ENCODE measurements around the gene OR2M5. TPM values are rescaled to one million over a fixed set of nuclear protein-coding genes. Genes with fewer than 3 reads are reported as not detected.

Gene OR2M5
- total RNA-seq, 2 donors from 2014 or later = not detected

- Mint-ChIP-seq H3K27ac (no peak overlapping the region), H3K4me3 (no peak overlapping the region), H3K36me3 (ENCODE audit: low read depth) (no peaks in the 10 kb centered on the region), H3K4me1 (no peaks in the 10 kb centered on the region), H3K9me3 (peaks cover 3% of the 10 kb centered on the region), H3K27me3 (peaks cover 10% of the 10 kb centered on the region)
- ATAC-seq (replicated peaks) = no peak
Measured at GRCh38 chr1:248183996-248184395, 39.0 kb downstream of the OR2M5 start.

DNA sequence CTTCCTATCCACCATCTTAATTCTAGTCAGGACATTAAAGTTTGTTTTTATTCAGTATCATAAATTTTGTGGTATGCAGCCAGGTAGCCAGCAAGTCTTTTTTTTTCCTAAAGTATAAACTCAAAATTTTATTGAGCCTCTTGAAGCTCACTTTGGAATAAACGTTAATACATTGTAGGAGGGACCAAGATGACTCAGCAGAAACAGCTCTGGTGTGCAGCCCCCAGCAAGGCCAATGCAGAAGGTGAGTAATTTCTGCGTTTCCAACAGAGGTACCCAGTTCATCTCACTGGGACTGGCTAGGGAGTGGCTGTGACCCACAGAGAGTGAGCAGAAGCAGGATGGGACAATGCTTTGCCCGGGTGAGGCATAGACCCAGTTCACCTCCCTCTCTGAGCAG, 42.4 kb downstream of the OR2M5 start:
- H3K27ac Mint-ChIP-seq = no peak overlapping the region
- peaks cover 3% of the 10 kb centered on the region for H3K9me3 Mint-ChIP-seq
- no peak for ATAC-seq (replicated peaks)
- no peak overlapping the region for H3K4me3 Mint-ChIP-seq
- H3K27me3 Mint-ChIP-seq = peaks cover 11% of the 10 kb centered on the region
- no peaks in the 10 kb centered on the region for H3K36me3 Mint-ChIP-seq (ENCODE audit: low read depth)
- no peaks in the 10 kb centered on the region for H3K4me1 Mint-ChIP-seq

DNA sequence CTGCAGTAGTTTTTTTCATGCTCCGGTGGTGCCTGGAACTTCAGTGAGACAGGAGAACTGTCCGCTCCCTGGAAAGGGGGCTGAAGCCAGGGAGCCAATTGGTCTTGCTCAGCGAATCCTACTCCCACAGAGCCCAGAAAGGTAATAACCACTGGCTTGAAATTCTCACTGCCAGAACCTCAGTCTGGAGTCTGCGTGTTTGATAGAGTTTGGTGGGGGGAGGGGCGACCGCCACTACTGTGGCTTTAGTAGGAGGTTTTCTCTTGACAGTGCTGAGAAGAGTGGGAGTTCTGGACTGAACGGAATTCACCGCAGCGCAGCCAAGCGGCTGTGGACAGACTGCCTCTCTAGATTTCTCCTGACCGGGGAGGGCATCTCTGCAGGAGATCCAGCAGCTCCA, 44.1 kb downstream of the OR2M5 start:
- ATAC-seq (replicated peaks) = no peak
- no peak overlapping the region for H3K27ac Mint-ChIP-seq

GRCh38 chr1:248194117-248194516, 49.2 kb downstream of the OR2M5 start:
- no peak overlapping the region for H3K4me3 Mint-ChIP-seq
- no peak for ATAC-seq (replicated peaks)
- no peak overlapping the region for H3K27ac Mint-ChIP-seq
- H3K4me1 Mint-ChIP-seq = no peaks in the 10 kb centered on the region
- peaks cover 3% of the 10 kb centered on the region for H3K9me3 Mint-ChIP-seq
- no peaks in the 10 kb centered on the region for H3K36me3 Mint-ChIP-seq (ENCODE audit: low read depth)
- H3K27me3 Mint-ChIP-seq = peaks cover 4% of the 10 kb centered on the region

More for the DNA sequence above, 44.1 kb downstream of the OR2M5 start:
- H3K4me3 Mint-ChIP-seq = no peak overlapping the region
- H3K36me3 Mint-ChIP-seq (ENCODE audit: low read depth) = no peaks in the 10 kb centered on the region
- H3K4me1 Mint-ChIP-seq = no peaks in the 10 kb centered on the region
- peaks cover 3% of the 10 kb centered on the region for H3K9me3 Mint-ChIP-seq
- peaks cover 10% of the 10 kb centered on the region for H3K27me3 Mint-ChIP-seq

Other genes starting within 250 kb of the OR2M5 start
- gene OR2W3, start 249.6 kb upstream of the OR2M5 start, total RNA-seq = not detected
- not detected for gene OR2T8, start 224.9 kb upstream of the OR2M5 start, total RNA-seq
- not detected for gene OR2AJ1, start 220.3 kb upstream of the OR2M5 start, total RNA-seq
- gene OR2L8, start 196.3 kb upstream of the OR2M5 start, total RNA-seq = not detected
- gene OR2AK2, start 179.9 kb upstream of the OR2M5 start, total RNA-seq = under 1 TPM in 1 of 2 donors, not detected in 1; 0.26 TPM
- under 1 TPM in 1 of 2 donors, not detected in 1; 0.09 TPM for gene OR2L5, start 131.5 kb upstream of the OR2M5 start, total RNA-seq
- gene OR2L2, start 115.1 kb upstream of the OR2M5 start, total RNA-seq = under 1 TPM; 0.11 TPM
- not detected for gene OR2L3, start 98.3 kb upstream of the OR2M5 start, total RNA-seq
- not detected for gene OR2L13, start 50.0 kb upstream of the OR2M5 start, total RNA-seq
- gene OR2M2, start 29.7 kb downstream of the OR2M5 start, total RNA-seq = not detected
- not detected for gene OR2M3, start 52.1 kb downstream of the OR2M5 start, total RNA-seq
- not detected for gene OR2M4, start 86.3 kb downstream of the OR2M5 start, total RNA-seq
- not detected for gene OR2T33, start 132.8 kb downstream of the OR2M5 start, total RNA-seq
- gene OR2T12, start 158.3 kb downstream of the OR2M5 start, total RNA-seq = not detected
- not detected for gene OR2M7, start 179.4 kb downstream of the OR2M5 start, total RNA-seq
- not detected for gene OR14C36, start 203.6 kb downstream of the OR2M5 start, total RNA-seq
- not detected for gene OR2T4, start 216.5 kb downstream of the OR2M5 start, total RNA-seq
- gene OR2T6, start 230.6 kb downstream of the OR2M5 start, total RNA-seq = not detected

All from activated T-helper 17 cell treated with anti-CD3 and anti-CD28 coated beads, Interleukin-2, amount 50 U/mL, for 72 hours (primary cell).